Caco-2 (cell line): ENCODE data around the gene C22orf31. TPM values are rescaled to one million over a fixed set of nuclear protein-coding genes. Genes with fewer than 3 reads are reported as not detected.

Experiments
- BruUV-seq: library from RNA; stranded (reverse); fragments of 400-500 nt; replicated peaks from 2 replicates; lab custom pipeline; 2021; lab: Mats Ljungman, UMichigan
- CTCF ChIA-PET: fragments of 300-600 bp; sonication (Branson Sonifier 250); formaldehyde crosslinking; loops from one replicate; lab custom pipeline; 2022; ENCODE audit warnings: antibody characterized with exemption; lab: Charles Lee
- POLR2A ChIA-PET: fragments of 300-600 bp; sonication (Branson Sonifier 250); formaldehyde crosslinking; loops from one replicate; lab custom pipeline; 2022; ENCODE audit warnings: antibody characterized with exemption; lab: Charles Lee
- DNase-seq, 2 experiments: peaks; one replicate each; pipeline versions ENCODE4 v3.0.0 to v3.0.0-alpha.2; 2020 to 2022
- H3K27me3 ChIP-seq: replicated peaks from 2 replicates; pipeline ENCODE4 v1.6.0; 2011; ENCODE audit warnings: low read length; ENCODE audit not compliant: control insufficient read depth, insufficient read depth
- H3K36me3 ChIP-seq: 2 replicates; pipeline ENCODE4 v1.5.1; 2011; ENCODE audit warnings: low read length; ENCODE audit not compliant: control insufficient read depth, insufficient read depth
- H3K4me1 ChIP-seq: fragments of 250-450 bp; sonication (Bioruptor Pico); 2 replicates; pipeline ENCODE4 v1.5.1; 2020; ENCODE audit warnings: mild to moderate bottlenecking
- H3K4me3 ChIP-seq: 2 replicates; pipeline ENCODE4 v1.5.1; 2011; ENCODE audit warnings: low read depth, mild to moderate bottlenecking, control low read depth, low read length
- H3K9me3 ChIP-seq: fragments of 250-450 bp; sonication (Bioruptor Pico); 2 replicates; pipeline ENCODE4 v1.5.1; 2020; ENCODE audit warnings: mild to moderate bottlenecking, moderate library complexity
- H3K27ac Mint-ChIP-seq: one replicate; pipeline ENCODE4 v1.8.0; 2022; ENCODE audit warnings: mixed read lengths; ENCODE audit not compliant: unreplicated experiment
- H3K27me3 Mint-ChIP-seq: one replicate; pipeline ENCODE4 v1.8.0; 2022; ENCODE audit warnings: mixed read lengths; ENCODE audit not compliant: insufficient read depth, unreplicated experiment
- H3K36me3 Mint-ChIP-seq: one replicate; pipeline ENCODE4 v1.8.0; 2022; ENCODE audit warnings: mild to moderate bottlenecking, mixed read lengths; ENCODE audit not compliant: insufficient read depth, unreplicated experiment
- H3K4me1 Mint-ChIP-seq: one replicate; pipeline ENCODE4 v1.8.0; 2022; ENCODE audit warnings: low read depth, mixed read lengths; ENCODE audit not compliant: unreplicated experiment
- H3K4me3 Mint-ChIP-seq: one replicate; pipeline ENCODE4 v1.8.0; 2022; ENCODE audit warnings: mild to moderate bottlenecking, moderate library complexity, mixed read lengths; ENCODE audit not compliant: unreplicated experiment
- H3K9me3 Mint-ChIP-seq: one replicate; pipeline ENCODE4 v1.8.0; 2022; ENCODE audit warnings: mixed read lengths; ENCODE audit not compliant: unreplicated experiment
- intact Hi-C: fragments of 100-400 bp; cut with micrococcal nuclease; formaldehyde crosslinking; loops from one replicate; pipeline ENCODE4 v1.10.0; 2022; ENCODE audit not compliant: unreplicated experiment
- total RNA-seq: library from RNA; stranded (reverse); gene quantifications from 2 replicates; pipeline ENCODE4 v1.2.3, GENCODE V29; 2022
- TF ChIP-seq, protein P1 (sequence below), 2 experiments: fragments of 200-600 bp in 1 of 2; IDR thresholded peaks; 1 replicate in 1 of 2; 2 replicates in 1 of 2; pipeline versions ENCODE4 v1.5.1 to v1.8.0; 2011 to 2022; ENCODE audit warnings: antibody characterized with exemption in 1 of 2, control low read depth in 1 of 2, inconsistent platforms in 1 of 2, low read depth in 1 of 2, low read length in 1 of 2, mild to moderate bottlenecking in 1 of 2, moderate library complexity in 1 of 2; ENCODE audit not compliant: insufficient read depth in 1 of 2, severe bottlenecking in 1 of 2, unreplicated experiment in 1 of 2

The C22orf31 gene
- total RNA-seq, 1 experiment from 2014 or later = not detected

DNA sequence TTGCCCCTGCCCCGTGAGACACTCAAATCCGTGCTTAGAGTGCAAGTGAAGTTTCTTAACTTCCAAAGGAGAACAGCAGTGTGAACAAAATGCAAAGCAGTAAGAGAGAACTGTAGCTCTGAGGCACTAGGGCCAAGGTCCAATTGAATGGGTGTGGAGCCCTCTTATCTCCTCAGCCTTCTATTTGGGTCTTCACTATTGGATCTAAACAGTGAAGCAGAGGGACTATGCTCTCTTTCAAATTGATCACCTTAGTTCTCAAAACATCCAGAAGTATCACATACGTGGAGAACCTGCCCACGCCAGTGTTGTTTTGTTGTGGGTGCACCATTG, 49.6 kb downstream of the C22orf31 start:
- Histone ChIP-seq H3K36me3 (no peaks in the 10 kb centered on the region), H3K27me3 (no peaks in the 10 kb centered on the region), H3K9me3 (no peaks in the 10 kb centered on the region), H3K4me3 (no peak overlapping the region), H3K4me1 (peaks cover 56% of the 10 kb centered on the region)
- no peak for DNase-seq
- peaks cover 81% of the 10 kb centered on the region for H3K36me3 Mint-ChIP-seq
- peaks cover 26% of the 10 kb centered on the region for H3K4me1 Mint-ChIP-seq
- no peak overlapping the region for H3K27ac Mint-ChIP-seq
- TF ChIP-seq, protein P1, sequence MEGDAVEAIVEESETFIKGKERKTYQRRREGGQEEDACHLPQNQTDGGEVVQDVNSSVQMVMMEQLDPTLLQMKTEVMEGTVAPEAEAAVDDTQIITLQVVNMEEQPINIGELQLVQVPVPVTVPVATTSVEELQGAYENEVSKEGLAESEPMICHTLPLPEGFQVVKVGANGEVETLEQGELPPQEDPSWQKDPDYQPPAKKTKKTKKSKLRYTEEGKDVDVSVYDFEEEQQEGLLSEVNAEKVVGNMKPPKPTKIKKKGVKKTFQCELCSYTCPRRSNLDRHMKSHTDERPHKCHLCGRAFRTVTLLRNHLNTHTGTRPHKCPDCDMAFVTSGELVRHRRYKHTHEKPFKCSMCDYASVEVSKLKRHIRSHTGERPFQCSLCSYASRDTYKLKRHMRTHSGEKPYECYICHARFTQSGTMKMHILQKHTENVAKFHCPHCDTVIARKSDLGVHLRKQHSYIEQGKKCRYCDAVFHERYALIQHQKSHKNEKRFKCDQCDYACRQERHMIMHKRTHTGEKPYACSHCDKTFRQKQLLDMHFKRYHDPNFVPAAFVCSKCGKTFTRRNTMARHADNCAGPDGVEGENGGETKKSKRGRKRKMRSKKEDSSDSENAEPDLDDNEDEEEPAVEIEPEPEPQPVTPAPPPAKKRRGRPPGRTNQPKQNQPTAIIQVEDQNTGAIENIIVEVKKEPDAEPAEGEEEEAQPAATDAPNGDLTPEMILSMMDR (IDR thresholded peaks at IDR 0.05; ENCODE audit: insufficient read depth in 1 of 2, low read depth in 1 of 2, low read length in 1 of 2, severe bottlenecking in 1 of 2, unreplicated experiment in 1 of 2) = no peak
- BruUV-seq = no TSS peak
- POLR2A ChIA-PET = no interaction called here
- no peaks in the 10 kb centered on the region for H3K27me3 Mint-ChIP-seq
- intact Hi-C loops = no loop called here
- H3K9me3 Mint-ChIP-seq = no peaks in the 10 kb centered on the region
- H3K4me3 Mint-ChIP-seq = no peak overlapping the region
- CTCF ChIA-PET = no interaction called here

DNA sequence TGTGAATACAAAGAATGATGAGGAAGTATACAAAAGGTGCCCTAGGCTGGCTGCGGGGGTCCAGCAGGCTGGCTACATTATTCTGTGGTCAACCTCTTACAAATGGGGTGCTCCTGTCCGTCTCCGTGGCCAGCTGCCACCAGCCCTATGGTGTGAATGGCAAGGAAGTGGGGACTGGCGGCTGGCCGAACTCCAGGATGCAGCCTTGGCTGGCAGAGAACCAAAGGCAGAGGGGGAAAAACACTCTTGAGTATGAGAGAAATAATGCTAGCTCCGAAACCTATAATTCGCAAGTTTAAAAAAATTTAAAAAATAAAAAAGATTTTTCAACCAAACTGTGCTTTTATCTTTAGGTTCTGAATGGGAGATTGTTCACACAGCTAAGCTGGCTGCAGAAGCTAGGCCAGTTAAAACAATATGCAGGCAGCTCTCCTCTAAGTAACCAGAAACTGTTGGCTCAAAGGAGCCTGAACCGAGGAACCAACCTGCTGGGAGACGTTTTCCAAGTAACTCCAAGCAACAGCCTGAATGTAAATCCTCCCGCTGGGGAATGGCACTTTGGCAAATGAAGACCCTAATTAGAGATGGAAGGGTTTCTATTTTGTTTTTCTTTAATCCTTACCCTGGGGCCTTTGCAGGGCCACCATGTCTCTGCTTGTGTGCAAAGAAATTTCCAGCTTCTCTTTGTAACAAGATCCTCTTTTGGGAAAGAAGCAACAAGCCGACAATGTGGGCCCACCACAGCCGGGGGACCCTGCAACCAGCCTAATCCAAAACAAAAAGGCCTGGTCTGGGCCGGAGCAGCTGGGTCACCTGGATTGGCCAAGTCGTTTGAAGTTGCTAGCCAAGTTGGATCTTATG, 50.2 kb downstream of the C22orf31 start:
- Mint-ChIP-seq H3K4me3 (no peak overlapping the region), H3K36me3 (peaks cover 83% of the 10 kb centered on the region), H3K9me3 (no peaks in the 10 kb centered on the region), H3K27me3 (no peaks in the 10 kb centered on the region), H3K4me1 (peaks cover 32% of the 10 kb centered on the region), H3K27ac (peak overlapping the region; percentile 14)
- CTCF ChIA-PET = no interaction called here
- TF ChIP-seq, protein P1 (IDR thresholded peaks at IDR 0.05; ENCODE audit: insufficient read depth in 1 of 2, low read depth in 1 of 2, low read length in 1 of 2, severe bottlenecking in 1 of 2, unreplicated experiment in 1 of 2) = no peak
- no peak for DNase-seq
- no peaks in the 10 kb centered on the region for H3K9me3 ChIP-seq
- no peaks in the 10 kb centered on the region for H3K36me3 ChIP-seq
- H3K4me1 ChIP-seq = peaks cover 56% of the 10 kb centered on the region
- intact Hi-C loops = no loop called here
- no TSS peak for BruUV-seq
- H3K27me3 ChIP-seq = no peaks in the 10 kb centered on the region
- POLR2A ChIA-PET = no interaction called here
- H3K4me3 ChIP-seq = no peak overlapping the region

DNA sequence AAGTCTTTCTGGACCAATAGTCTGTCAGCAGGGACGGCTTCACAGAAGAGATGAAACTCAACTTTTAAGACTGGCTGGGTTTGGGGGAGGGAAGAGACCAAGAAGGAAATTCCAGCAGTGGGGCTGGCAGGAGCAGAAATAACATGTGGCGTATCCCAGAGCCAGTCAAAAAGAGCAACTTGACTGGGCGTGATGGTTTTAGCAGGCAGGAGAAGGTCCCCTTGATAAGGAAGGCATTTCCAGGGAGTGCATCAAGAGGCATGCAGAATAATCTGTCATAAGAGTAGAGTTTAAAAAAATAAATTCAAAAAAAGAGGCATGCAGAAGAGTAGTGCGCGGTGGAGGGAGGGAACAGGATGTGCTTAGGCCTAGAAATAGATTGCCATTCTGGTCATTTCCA, 52.5 kb downstream of the C22orf31 start:
- no peaks in the 10 kb centered on the region for H3K27me3 Mint-ChIP-seq
- TF ChIP-seq, protein P1 (IDR thresholded peaks at IDR 0.05; ENCODE audit: insufficient read depth in 1 of 2, low read depth in 1 of 2, low read length in 1 of 2, severe bottlenecking in 1 of 2, unreplicated experiment in 1 of 2) = no peak
- BruUV-seq = no TSS peak

More for the DNA sequence above, 52.5 kb downstream of the C22orf31 start:
- peaks cover 39% of the 10 kb centered on the region for H3K4me1 Mint-ChIP-seq
- H3K36me3 ChIP-seq = no peaks in the 10 kb centered on the region
- H3K4me3 Mint-ChIP-seq = no peak overlapping the region
- H3K27me3 ChIP-seq = no peaks in the 10 kb centered on the region
- H3K9me3 ChIP-seq = no peaks in the 10 kb centered on the region
- ChIA-PET CTCF (interaction anchor here (0.5 kb wide), 1 partner anchor 18 kb away, joined by 4 read pairs; no protein-coding TSS in a partner anchor), POLR2A (no interaction called here)
- peaks cover 65% of the 10 kb centered on the region for H3K4me1 ChIP-seq
- DNase-seq = no peak
- intact Hi-C loops = no loop called here
- H3K4me3 ChIP-seq = no peak overlapping the region
- H3K27ac Mint-ChIP-seq = no peak overlapping the region
- peaks cover 86% of the 10 kb centered on the region for H3K36me3 Mint-ChIP-seq
- H3K9me3 Mint-ChIP-seq = no peaks in the 10 kb centered on the region

Other genes starting within 250 kb of the C22orf31 start
- 37.9 and 41.1 TPM in 2 replicates for gene ZNRF3, start 178.3 kb downstream of the C22orf31 start, total RNA-seq
- 28.7 and 29.7 TPM in 2 replicates for gene KREMEN1, start 11.2 kb upstream of the C22orf31 start, total RNA-seq
- 8.9 and 10.0 TPM in 2 replicates for gene EMID1, start 144.1 kb upstream of the C22orf31 start, total RNA-seq
- 47.7 and 49.6 TPM in 2 replicates for gene RHBDD3, start 206.2 kb upstream of the C22orf31 start, total RNA-seq
- 343 and 358 TPM in 2 replicates for gene EWSR1, start 206.4 kb upstream of the C22orf31 start, total RNA-seq
- gene GAS2L1, start 244.8 kb upstream of the C22orf31 start, total RNA-seq = 20.4 and 21.1 TPM in 2 replicates